Endothelial cell of umbilical vein (primary cell): ENCODE results near the gene ASAP2. TPM values are rescaled to one million over a fixed set of nuclear protein-coding genes. Genes with fewer than 3 reads are reported as not detected.

ENCODE experiments used
- BruUV-seq: library from RNA; stranded (reverse); fragments of 400-500 nt; replicated peaks from 2 replicates; lab custom pipeline; 2021; lab: Mats Ljungman, UMichigan
- CTCF ChIA-PET: fragments of 300-600, 350-600 bp; sonication (Branson Sonifier 250); formaldehyde crosslinking; loops from one replicate; lab custom pipeline; 2021; ENCODE audit warnings: antibody characterized with exemption, inconsistent platforms; lab: Charles Lee
- POLR2A ChIA-PET: fragments of 300-600, 350-600 bp; sonication (Branson Sonifier 250); formaldehyde crosslinking; loops from one replicate; lab custom pipeline; 2021; ENCODE audit warnings: antibody characterized with exemption, inconsistent platforms; lab: Charles Lee
- DNase-seq: peaks from one replicate; pipeline ENCODE4 v3.0.0-alpha.2; 2011; ENCODE audit warnings: low read depth, low spot score
- FAIRE-seq: peaks from 2 replicates; lab custom pipeline; 2011; peaks lifted over from hg19 to GRCh38; lab: Jason Lieb, UNC
- H2AFZ ChIP-seq: 2 replicates; pipeline ENCODE4 v1.6.0; 2012; ENCODE audit warnings: low read depth, low read length, control low read depth, inconsistent platforms
- H3K27ac ChIP-seq: 2 replicates; pipeline ENCODE4 v1.5.1; 2011; ENCODE audit warnings: low read depth, mild to moderate bottlenecking, control low read depth, low read length, moderate library complexity; ENCODE audit not compliant: insufficient read depth
- H3K27me3 ChIP-seq, 2 experiments: 2 replicates each; pipeline versions ENCODE4 v1.6.0 to v1.6.1; 2011; ENCODE audit warnings: low read length in 2 of 2, mixed read lengths in 1 of 2; ENCODE audit not compliant: control insufficient read depth in 2 of 2, insufficient read depth in 2 of 2
- H3K36me3 ChIP-seq, 2 experiments: 2 replicates in 1 of 2; 3 replicates in 1 of 2; pipeline ENCODE4 v1.5.1; 2011; ENCODE audit warnings: low read length in 2 of 2, mild to moderate bottlenecking in 1 of 2, moderate library complexity in 1 of 2; ENCODE audit not compliant: control insufficient read depth in 2 of 2, insufficient read depth in 2 of 2; ENCODE audit errors: extremely low read depth in 1 of 2
- H3K4me1 ChIP-seq: 3 replicates; pipeline ENCODE4 v1.5.1; 2011; ENCODE audit warnings: mild to moderate bottlenecking, low read length; ENCODE audit not compliant: control insufficient read depth, insufficient read depth; ENCODE audit errors: extremely low read depth
- H3K4me2 ChIP-seq: 2 replicates; pipeline ENCODE4 v1.6.1; 2011; ENCODE audit warnings: low read length, control low read depth, mixed read lengths; ENCODE audit not compliant: insufficient read depth
- H3K4me3 ChIP-seq, 3 experiments: fragments of 200-600 bp in 1 of 3; sonication (generic), shearing (Covaris generic) in 1 of 3; replicated peaks in 1 of 3; 2 replicates each; pipeline ENCODE4 v1.5.1; 2011 to 2016; ENCODE audit warnings: control low read depth in 3 of 3, low read length in 3 of 3, mild to moderate bottlenecking in 2 of 3, inconsistent platforms in 1 of 3, low read depth in 1 of 3, moderate library complexity in 1 of 3; ENCODE audit not compliant: insufficient read depth in 1 of 3
- H3K79me2 ChIP-seq: 2 replicates; pipeline ENCODE4 v1.6.0; 2012; ENCODE audit warnings: low read length, inconsistent platforms; ENCODE audit not compliant: control insufficient read depth, insufficient read depth
- H3K9ac ChIP-seq: replicated peaks from 2 replicates; pipeline ENCODE3; 2011; ENCODE audit warnings: low read length, control low read depth; ENCODE audit not compliant: insufficient read depth; ENCODE audit errors: extremely low read depth
- H3K9me1 ChIP-seq: replicated peaks from 3 replicates; pipeline ENCODE4 v1.6.0; 2011; ENCODE audit warnings: mild to moderate bottlenecking, low read length; ENCODE audit not compliant: control insufficient read depth, insufficient read depth; ENCODE audit errors: extremely low read depth
- H3K9me3 ChIP-seq: replicated peaks from 2 replicates; pipeline ENCODE4 v1.5.1; 2012; ENCODE audit warnings: low read length, inconsistent platforms; ENCODE audit not compliant: control insufficient read depth, insufficient read depth
- H4K20me1 ChIP-seq: replicated peaks from 2 replicates; pipeline ENCODE3; 2011; ENCODE audit warnings: mild to moderate bottlenecking, low read length; ENCODE audit not compliant: control insufficient read depth, insufficient read depth; ENCODE audit errors: extremely low read depth
- CTCF ChIP-seq, 2 donors: IDR thresholded peaks; 1 replicate in 1 of 2; 2 replicates in 1 of 2; pipeline ENCODE4 v1.5.1; 2011; ENCODE audit warnings: low read length in 2 of 2, mild to moderate bottlenecking in 2 of 2, moderate library complexity in 2 of 2, control low read depth in 1 of 2, inconsistent platforms in 1 of 2, low read depth in 1 of 2; ENCODE audit not compliant: insufficient read depth in 1 of 2; ENCODE audit errors: extremely low read depth in 1 of 2
- EZH2 ChIP-seq: IDR thresholded peaks from 2 replicates; pipeline ENCODE4 v1.6.1; 2012; ENCODE audit warnings: borderline replicate concordance, low read depth, mild to moderate bottlenecking, moderate library complexity, low read length, inconsistent platforms; ENCODE audit not compliant: severe bottlenecking
- FOS ChIP-seq: IDR thresholded peaks from 2 replicates; pipeline ENCODE4 v1.6.1; 2011; ENCODE audit warnings: mild to moderate bottlenecking, low read length, moderate library complexity, borderline replicate concordance; ENCODE audit not compliant: insufficient read depth
- GATA2 ChIP-seq: IDR thresholded peaks from 2 replicates; pipeline ENCODE4 v1.7.0; 2011; ENCODE audit warnings: low read depth, mild to moderate bottlenecking, moderate library complexity, mixed read lengths, low read length; ENCODE audit not compliant: insufficient read length, insufficient read depth
- MYC ChIP-seq: IDR thresholded peaks from one replicate; pipeline ENCODE4 v1.6.1; 2011; ENCODE audit warnings: mild to moderate bottlenecking, low read depth, low read length
- POLR2A ChIP-seq: IDR thresholded peaks from 2 replicates; pipeline ENCODE4 v1.6.1; 2012; ENCODE audit warnings: low read depth, mild to moderate bottlenecking, control low read depth, low read length
- dilution Hi-C: fragments of 300-500 bp; cut with MboI; formaldehyde crosslinking; loops from one replicate; pipeline ENCODE4 v1.15.0; 2019; ENCODE audit warnings: low sequenced_read_pairs; ENCODE audit not compliant: extremely low pct_ligation_motif_present
- intact Hi-C: fragments of 100-400 bp; cut with micrococcal nuclease; formaldehyde crosslinking; loops from one replicate; pipeline ENCODE4 v1.10.0; 2022
- polyA plus RNA-seq, 4 experiments: library from polyadenylated mRNA; depleted of rRNA in 3 of 4; stranded (reverse) in 3 of 4; unstranded in 1 of 4; fragments of >200 nt; gene quantifications; 2 replicates each; pipeline versions ENCODE4 v1.2.1 to v1.2.3, GENCODE V29; 2011 to 2012; ENCODE audit warnings: missing spikeins in 1 of 4
- total RNA-seq: library from RNA; stranded (reverse); gene quantifications from 2 replicates; pipeline ENCODE4 v1.2.3, GENCODE V29; 2021
- TF ChIP-seq, protein P1 (sequence below): IDR thresholded peaks from 2 replicates; pipeline ENCODE4 v1.6.1; 2011; ENCODE audit not compliant: insufficient read depth, insufficient read length

ASAP2 gene
- total and polyA plus RNA-seq, 2 donors (not counting 3 experiments of a cell fraction or from before 2014, with no cell fraction given) = 31.1 to 79.2 TPM

GRCh38 chr2:9239616-9240015 lies 33.0 kb downstream of the ASAP2 start:
- Histone ChIP-seq H3K4me1 (peaks cover 47% of the 10 kb centered on the region), H3K79me2 (peaks cover 90% of the 10 kb centered on the region), H3K27me3 (no peaks in the 10 kb centered on the region), H2AFZ (no peak overlapping the region), H3K9me1 (no peaks in the 10 kb centered on the region), H3K4me3 (no peak overlapping the region), H4K20me1 (no peaks in the 10 kb centered on the region), H3K9ac (no peak overlapping the region), H3K4me2 (no peak overlapping the region), H3K27ac (no peak overlapping the region), H3K36me3 (no peaks in the 10 kb centered on the region), H3K9me3 (no peaks in the 10 kb centered on the region)
- no peak for FAIRE-seq
- DNase-seq = no peak
- TF ChIP-seq EZH2 (no peak), FOS (no peak), CTCF (IDR thresholded peaks at IDR 0.05; ENCODE audit: extremely low read depth in 1 of 2, insufficient read depth in 1 of 2, low read depth in 1 of 2, low read length in 2 of 2) (no peak), POLR2A (no peak), GATA2 (no peak), MYC (no peak)
- TF ChIP-seq, protein P1, sequence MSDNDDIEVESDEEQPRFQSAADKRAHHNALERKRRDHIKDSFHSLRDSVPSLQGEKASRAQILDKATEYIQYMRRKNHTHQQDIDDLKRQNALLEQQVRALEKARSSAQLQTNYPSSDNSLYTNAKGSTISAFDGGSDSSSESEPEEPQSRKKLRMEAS = no peak
- intact Hi-C loops = loop anchor here (5.0 kb wide), 1 partner anchor 183 kb away; the partner anchor contains the start of genes CPSF3 and ITGB1BP1
- dilution Hi-C loops = no loop called here
- CTCF ChIA-PET = interaction anchor here (1.8 to 8.3 kb wide), 2 partner anchors 10 kb away, joined by 5 to 65 read pairs; no protein-coding TSS in a partner anchor
- POLR2A ChIA-PET = no interaction called here
- no TSS peak for BruUV-seq
